ENCODE measurements around the gene CLIC5. TPM values are rescaled to one million over a fixed set of nuclear protein-coding genes. Genes with fewer than 3 reads are reported as not detected.

Gene CLIC5
- total RNA-seq, 1 experiment from 2014 or later, result 0.20 TPM

DNA sequence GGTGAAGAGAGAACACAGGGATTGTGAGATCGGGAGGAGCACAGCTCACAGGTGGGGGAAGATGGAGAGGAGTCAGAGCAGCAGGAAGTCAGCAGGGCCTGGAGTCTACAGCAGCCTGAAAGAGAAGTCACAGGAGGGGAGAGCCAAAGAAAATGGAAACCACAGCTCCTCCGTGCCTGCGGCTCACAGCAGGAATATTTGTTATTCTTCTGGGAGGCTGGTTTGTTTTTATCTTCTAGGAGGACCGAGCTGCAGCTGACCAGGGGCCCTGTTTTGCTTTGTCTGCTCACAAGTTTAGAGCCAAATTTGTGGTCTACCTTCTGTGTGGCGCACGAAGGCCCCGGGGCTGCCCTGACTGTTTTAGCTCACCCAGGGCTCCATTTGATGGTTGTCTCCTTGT lies 81.8 kb downstream of the CLIC5 start:
- H4K20me1 ChIP-seq (ENCODE audit: control insufficient read depth, insufficient read depth, insufficient read length), result no peaks in the 10 kb centered on the region
- H3K4me2 ChIP-seq (ENCODE audit: insufficient read depth, insufficient read length, low read length), result no peak overlapping the region
- no peak overlapping the region for H3K56ac ChIP-seq (ENCODE audit: insufficient read length, low read depth, low read length)
- H3K23me2 ChIP-seq (ENCODE audit: insufficient read length, low read depth, low read length, poor library complexity, severe bottlenecking), result no peaks in the 10 kb centered on the region
- no peaks in the 10 kb centered on the region for H3K9me3 ChIP-seq (ENCODE audit: control insufficient read depth, low read depth, low read length)
- H4K5ac ChIP-seq (ENCODE audit: insufficient read length, low read depth, low read length), result no peak overlapping the region
- WGBS (ENCODE audit: extremely low coverage, insufficient read length, low lambda C conversion rate), result no CpG with 5 or more reads among the region's 7 CpGs
- H3K4me3 Mint-ChIP-seq, result peak overlapping the region in 1 of 2 experiments; percentile 5; a peak in 2 of 5 replicates
- no peak overlapping the region for H3K18ac ChIP-seq (ENCODE audit: insufficient read length, low read depth, low read length)
- TF ChIP-seq, protein P1, sequence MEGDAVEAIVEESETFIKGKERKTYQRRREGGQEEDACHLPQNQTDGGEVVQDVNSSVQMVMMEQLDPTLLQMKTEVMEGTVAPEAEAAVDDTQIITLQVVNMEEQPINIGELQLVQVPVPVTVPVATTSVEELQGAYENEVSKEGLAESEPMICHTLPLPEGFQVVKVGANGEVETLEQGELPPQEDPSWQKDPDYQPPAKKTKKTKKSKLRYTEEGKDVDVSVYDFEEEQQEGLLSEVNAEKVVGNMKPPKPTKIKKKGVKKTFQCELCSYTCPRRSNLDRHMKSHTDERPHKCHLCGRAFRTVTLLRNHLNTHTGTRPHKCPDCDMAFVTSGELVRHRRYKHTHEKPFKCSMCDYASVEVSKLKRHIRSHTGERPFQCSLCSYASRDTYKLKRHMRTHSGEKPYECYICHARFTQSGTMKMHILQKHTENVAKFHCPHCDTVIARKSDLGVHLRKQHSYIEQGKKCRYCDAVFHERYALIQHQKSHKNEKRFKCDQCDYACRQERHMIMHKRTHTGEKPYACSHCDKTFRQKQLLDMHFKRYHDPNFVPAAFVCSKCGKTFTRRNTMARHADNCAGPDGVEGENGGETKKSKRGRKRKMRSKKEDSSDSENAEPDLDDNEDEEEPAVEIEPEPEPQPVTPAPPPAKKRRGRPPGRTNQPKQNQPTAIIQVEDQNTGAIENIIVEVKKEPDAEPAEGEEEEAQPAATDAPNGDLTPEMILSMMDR (conservative IDR thresholded peaks at IDR 0.05), result no peak
- H2BK15ac ChIP-seq (ENCODE audit: low read depth, low read length), result no peak overlapping the region
- H3K4ac ChIP-seq (ENCODE audit: low read depth, low read length), result no peak overlapping the region
- H4K91ac ChIP-seq (ENCODE audit: insufficient read length, low read depth, low read length), result no peak overlapping the region
- no peak overlapping the region for H2AK5ac ChIP-seq (ENCODE audit: insufficient read length, low read length)
- H3K79me1 ChIP-seq (ENCODE audit: insufficient read depth, low read depth, low read length, poor library complexity, severe bottlenecking), result no peaks in the 10 kb centered on the region
- H3K9ac ChIP-seq (ENCODE audit: extremely low read depth, insufficient read length, low read length), result no peak overlapping the region
- H3K9me3 Mint-ChIP-seq, result peaks cover 0 to 9% of the 10 kb centered on the region in 2 experiments; a peak in 3 of 5 replicates
- H2BK5ac ChIP-seq (ENCODE audit: insufficient read length, low read length), result no peak overlapping the region
- H3K23ac ChIP-seq (ENCODE audit: insufficient read length, low read depth, low read length), result no peak overlapping the region
- no peak overlapping the region for H2BK12ac ChIP-seq (ENCODE audit: insufficient read length, low read depth, low read length)
- H3K27me3 Mint-ChIP-seq (ENCODE audit: low read depth), result peaks cover 42% of the 10 kb centered on the region
- no peak overlapping the region for H3K27ac ChIP-seq (ENCODE audit: insufficient read length, low read depth, low read length)
- DNase-seq, result no peak
- H3T11ph ChIP-seq (ENCODE audit: low read length), result no peak overlapping the region
- no peaks in the 10 kb centered on the region; the same call in 1 of the 2 replicates for H3K4me1 ChIP-seq (ENCODE audit: insufficient read depth, low read length)
- no peak overlapping the region for H2BK120ac ChIP-seq (ENCODE audit: low read depth, low read length, poor library complexity, severe bottlenecking)
- H3K14ac ChIP-seq (ENCODE audit: insufficient read depth, low read length), result no peak overlapping the region
- H4K8ac ChIP-seq (replicated peaks; ENCODE audit: insufficient read length, low read depth, low read length), result no peak overlapping the region
- H3K79me2 ChIP-seq (ENCODE audit: insufficient read depth, low read length), result no peaks in the 10 kb centered on the region
- no peaks in the 10 kb centered on the region; a peak in 4 of 7 replicates for H3K36me3 Mint-ChIP-seq (ENCODE audit: insufficient read depth in 1 of 3, low read depth in 3 of 3)
- H3K27me3 ChIP-seq (ENCODE audit: insufficient read depth, low read length), result no peaks in the 10 kb centered on the region
- peaks cover 39 to 42% of the 10 kb centered on the region in 2 experiments for H3K4me1 Mint-ChIP-seq
- H2BK20ac ChIP-seq (ENCODE audit: low read depth, low read length, poor library complexity, severe bottlenecking), result no peak overlapping the region
- no peak overlapping the region for H2AFZ ChIP-seq (ENCODE audit: low read length)
- no peak overlapping the region; a peak in 1 of 7 replicates for H3K27ac Mint-ChIP-seq

Data from H9 (cell line).